ENCODE measurements around the gene VPS45.

The VPS45 gene

GRCh38 chr1:150060260-150060659 lies 7.3 kb upstream of the VPS45 start:
- TF ChIP-seq, protein P1, sequence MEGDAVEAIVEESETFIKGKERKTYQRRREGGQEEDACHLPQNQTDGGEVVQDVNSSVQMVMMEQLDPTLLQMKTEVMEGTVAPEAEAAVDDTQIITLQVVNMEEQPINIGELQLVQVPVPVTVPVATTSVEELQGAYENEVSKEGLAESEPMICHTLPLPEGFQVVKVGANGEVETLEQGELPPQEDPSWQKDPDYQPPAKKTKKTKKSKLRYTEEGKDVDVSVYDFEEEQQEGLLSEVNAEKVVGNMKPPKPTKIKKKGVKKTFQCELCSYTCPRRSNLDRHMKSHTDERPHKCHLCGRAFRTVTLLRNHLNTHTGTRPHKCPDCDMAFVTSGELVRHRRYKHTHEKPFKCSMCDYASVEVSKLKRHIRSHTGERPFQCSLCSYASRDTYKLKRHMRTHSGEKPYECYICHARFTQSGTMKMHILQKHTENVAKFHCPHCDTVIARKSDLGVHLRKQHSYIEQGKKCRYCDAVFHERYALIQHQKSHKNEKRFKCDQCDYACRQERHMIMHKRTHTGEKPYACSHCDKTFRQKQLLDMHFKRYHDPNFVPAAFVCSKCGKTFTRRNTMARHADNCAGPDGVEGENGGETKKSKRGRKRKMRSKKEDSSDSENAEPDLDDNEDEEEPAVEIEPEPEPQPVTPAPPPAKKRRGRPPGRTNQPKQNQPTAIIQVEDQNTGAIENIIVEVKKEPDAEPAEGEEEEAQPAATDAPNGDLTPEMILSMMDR (IDR thresholded peaks at IDR 0.05; ENCODE audit: extremely low read depth, insufficient read depth, missing control alignments) = no peak
- DNase-seq (ENCODE audit: low spot score) = no peak
- in situ Hi-C loops (cut with MboI; ENCODE audit: low pct_unique_long_range_greater_than_20kb, low sequenced_read_pairs, unreplicated experiment) = no loop called here

DNA sequence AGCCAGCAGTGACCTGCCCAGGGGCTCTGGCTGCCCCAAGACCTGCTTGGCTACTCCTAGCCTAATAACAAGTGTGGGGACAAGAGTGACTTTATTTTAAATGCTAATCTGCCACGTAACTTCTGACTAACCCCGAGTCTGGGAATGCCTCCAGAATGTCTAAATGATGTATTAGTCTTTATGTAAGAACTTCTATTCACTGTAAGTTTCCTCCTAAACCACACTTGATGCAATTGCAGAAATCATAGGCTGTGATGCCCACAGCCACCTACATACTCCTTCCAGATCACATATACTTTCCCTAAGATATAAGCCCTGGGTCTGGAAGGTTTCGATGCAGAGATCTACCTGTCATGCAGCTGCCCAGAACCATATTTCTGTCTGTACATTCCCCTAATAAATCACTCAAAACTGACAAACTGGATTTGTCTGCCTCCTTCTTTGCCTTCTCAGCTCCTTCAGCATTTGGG lies 5.9 kb upstream of the VPS45 start:
- in situ Hi-C loops (cut with MboI; ENCODE audit: low pct_unique_long_range_greater_than_20kb, low sequenced_read_pairs, unreplicated experiment) = no loop called here
- TF ChIP-seq, protein P1 (IDR thresholded peaks at IDR 0.05; ENCODE audit: extremely low read depth, insufficient read depth, missing control alignments) = no peak
- DNase-seq (ENCODE audit: low spot score) = no peak

DNA sequence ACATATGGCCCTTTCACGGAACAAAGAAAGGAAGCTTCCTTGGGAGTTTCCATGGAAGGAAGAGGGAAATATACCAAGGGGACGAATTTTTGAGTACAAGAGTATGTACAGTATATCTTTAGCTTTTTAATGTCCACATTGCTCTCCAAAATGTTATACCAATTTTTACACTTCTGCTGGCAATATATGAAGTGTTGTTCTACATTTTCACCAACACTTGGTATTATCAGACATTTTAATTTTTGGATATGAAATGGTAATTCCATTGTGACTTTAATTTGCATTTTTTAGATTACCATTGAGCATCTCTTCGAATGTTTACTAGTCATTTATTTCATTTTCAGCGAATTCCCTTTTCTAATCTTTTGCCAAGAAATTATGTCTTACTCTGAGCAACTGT lies 5.5 kb upstream of the VPS45 start:
- in situ Hi-C loops (cut with MboI; ENCODE audit: low pct_unique_long_range_greater_than_20kb, low sequenced_read_pairs, unreplicated experiment) = no loop called here
- no peak for DNase-seq (ENCODE audit: low spot score)

GRCh38 chr1:150065184-150065871 lies 2.2 kb upstream of the VPS45 start:
- DNase-seq (ENCODE audit: low spot score) = no peak

More for the DNA sequence above, 5.5 kb upstream of the VPS45 start:
- TF ChIP-seq, protein P1 (IDR thresholded peaks at IDR 0.05; ENCODE audit: extremely low read depth, insufficient read depth, missing control alignments) = no peak

GRCh38 chr1:150066328-150066727 lies 1.2 kb upstream of the VPS45 start:
- TF ChIP-seq, protein P1 (IDR thresholded peaks at IDR 0.05; ENCODE audit: extremely low read depth, insufficient read depth, missing control alignments) = no peak
- in situ Hi-C loops (cut with MboI; ENCODE audit: low pct_unique_long_range_greater_than_20kb, low sequenced_read_pairs, unreplicated experiment) = no loop called here
- no peak for DNase-seq (ENCODE audit: low spot score)

More at GRCh38 chr1:150065184-150065871, 2.2 kb upstream of the VPS45 start:
- in situ Hi-C loops (cut with MboI; ENCODE audit: low pct_unique_long_range_greater_than_20kb, low sequenced_read_pairs, unreplicated experiment) = no loop called here
- TF ChIP-seq, protein P1 (IDR thresholded peaks at IDR 0.05; ENCODE audit: extremely low read depth, insufficient read depth, missing control alignments) = no peak

DNA sequence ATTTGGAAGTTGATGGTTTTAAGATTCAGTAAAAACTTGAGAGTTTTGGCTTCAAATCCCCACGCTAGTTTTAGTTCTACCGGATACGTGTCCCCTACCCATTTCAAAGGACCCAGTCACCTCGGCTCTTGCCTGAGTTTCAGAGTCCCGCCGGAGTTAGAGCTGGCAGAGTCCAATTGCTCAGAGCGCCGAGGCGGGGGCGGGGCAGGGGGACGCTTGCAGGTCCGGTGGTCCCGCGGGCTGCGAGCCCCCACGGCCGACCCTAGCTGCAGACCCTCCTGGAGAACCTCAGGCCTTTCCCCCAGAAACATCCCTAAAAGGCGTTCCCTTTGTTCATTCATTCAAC lies 765 bp upstream of the VPS45 start:
- in situ Hi-C loops (cut with MboI; ENCODE audit: low pct_unique_long_range_greater_than_20kb, low sequenced_read_pairs, unreplicated experiment) = no loop called here
- TF ChIP-seq, protein P1 (IDR thresholded peaks at IDR 0.05; ENCODE audit: extremely low read depth, insufficient read depth, missing control alignments) = no peak
- peak; percentile 25 for DNase-seq (ENCODE audit: low spot score)
